CD4-positive, alpha-beta T cell treated with Interleukin-12 subunit alpha and Interleukin-12 subunit beta, for 1 hour (primary cell): ENCODE results near the gene PPP1R9A.

Source experiments
- DNase-seq: peaks from one replicate; pipeline ENCODE4 v3.0.0-alpha.2; 2020

The PPP1R9A gene

GRCh38 chr7:94912085-94912484 is 4.7 kb downstream of the PPP1R9A start:
- DNase-seq: no peak

- no peak for DNase-seq
Measured at GRCh38 chr7:94913391-94913790, 6.0 kb downstream of the PPP1R9A start.

- DNase-seq: no peak
Measured at GRCh38 chr7:94921911-94922310, 14.5 kb downstream of the PPP1R9A start.

GRCh38 chr7:94922457-94922856 is 15.1 kb downstream of the PPP1R9A start:
- DNase-seq: no peak

GRCh38 chr7:94923412-94923811 is 16.0 kb downstream of the PPP1R9A start:
- DNase-seq: no peak

- no peak for DNase-seq
Measured at GRCh38 chr7:94928168-94928707, 20.8 kb downstream of the PPP1R9A start.

- DNase-seq: no peak
Measured at GRCh38 chr7:94933256-94933990, 26.0 kb downstream of the PPP1R9A start.

- DNase-seq: no peak
Measured at GRCh38 chr7:94939395-94939794, 32.0 kb downstream of the PPP1R9A start.

- no peak for DNase-seq
Measured at GRCh38 chr7:94940241-94940640, 32.8 kb downstream of the PPP1R9A start.

- DNase-seq: no peak
Measured at GRCh38 chr7:94941844-94942632, 34.6 kb downstream of the PPP1R9A start.

- DNase-seq: no peak
Measured at GRCh38 chr7:94943134-94943533, 35.7 kb downstream of the PPP1R9A start.

- DNase-seq: no peak
Measured at GRCh38 chr7:94949532-94949931, 42.1 kb downstream of the PPP1R9A start.

GRCh38 chr7:94955807-94956206 is 48.4 kb downstream of the PPP1R9A start:
- DNase-seq: no peak

GRCh38 chr7:94957061-94957460 is 49.7 kb downstream of the PPP1R9A start:
- DNase-seq: no peak

GRCh38 chr7:94962661-94963060 is 55.3 kb downstream of the PPP1R9A start:
- DNase-seq: no peak

GRCh38 chr7:94969434-94970084 is 62.2 kb downstream of the PPP1R9A start:
- no peak for DNase-seq

- DNase-seq: no peak
Measured at GRCh38 chr7:94970085-94970576, 62.7 kb downstream of the PPP1R9A start.

- DNase-seq: no peak
Measured at GRCh38 chr7:94971051-94971867, 63.9 kb downstream of the PPP1R9A start.

GRCh38 chr7:94972296-94972695 is 64.9 kb downstream of the PPP1R9A start:
- no peak for DNase-seq

- no peak for DNase-seq
Measured at GRCh38 chr7:94973844-94974243, 66.5 kb downstream of the PPP1R9A start.

GRCh38 chr7:94974423-94974822 is 67.0 kb downstream of the PPP1R9A start:
- no peak for DNase-seq

- no peak for DNase-seq
Measured at GRCh38 chr7:94975336-94975735, 67.9 kb downstream of the PPP1R9A start.
